Pulmonary artery endothelial cell (primary cell): ENCODE measurements around the gene SVBP. TPM values are rescaled to one million over a fixed set of nuclear protein-coding genes. Genes with fewer than 3 reads are reported as not detected.
A peak's percentile ranks its signal among the peaks of the same experiment; 100 is the strongest.

Source experiments
- DNase-seq: peaks from one replicate; pipeline ENCODE4 v3.0.0-alpha.2; 2011; ENCODE audit warnings: low read depth, low spot score
- total RNA-seq: library from RNA; depleted of rRNA; stranded (reverse); fragments of >200 nt; gene quantifications from 2 replicates; pipeline ENCODE4 v1.2.3, GENCODE V29; 2014

Gene SVBP
- total RNA-seq, 1 donor from 2014 or later: 14.0 TPM

- DNase-seq: no peak
These were observed 10.6 kb downstream of the SVBP start for GRCh38 chr1:42806593-42806992.

- no peak for DNase-seq
These were observed 11.0 kb downstream of the SVBP start for GRCh38 chr1:42806171-42806570.

GRCh38 chr1:42801832-42802473, 15.2 kb downstream of the SVBP start:
- no peak for DNase-seq

GRCh38 chr1:42797979-42798378, 19.2 kb downstream of the SVBP start:
- DNase-seq: no peak

- DNase-seq: no peak
These were observed 19.8 kb downstream of the SVBP start for GRCh38 chr1:42797414-42797813.

- no peak for DNase-seq
These were observed 23.4 kb downstream of the SVBP start for GRCh38 chr1:42793824-42794223.

GRCh38 chr1:42788021-42788420, 29.2 kb downstream of the SVBP start:
- DNase-seq: no peak

GRCh38 chr1:42786097-42786496, 31.1 kb downstream of the SVBP start:
- DNase-seq: no peak

GRCh38 chr1:42784946-42785693, 32.1 kb downstream of the SVBP start, which contains the start of gene TMEM269:
Gene TMEM269 (plus strand): TSS chr1:42784991. CDS start chr1:42789894, 4,903 bp downstream.
- DNase-seq: no peak

GRCh38 chr1:42784547-42784945, 32.7 kb downstream of the SVBP start:
- no peak for DNase-seq

- DNase-seq: no peak
These were observed 34.1 kb downstream of the SVBP start for GRCh38 chr1:42783092-42783491.

- DNase-seq: no peak
These were observed 37.0 kb downstream of the SVBP start for GRCh38 chr1:42780176-42780575.

- no peak for DNase-seq
These were observed 37.5 kb downstream of the SVBP start for GRCh38 chr1:42779725-42780124.

- no peak for DNase-seq
These were observed 39.3 kb downstream of the SVBP start for GRCh38 chr1:42777852-42778251.

- DNase-seq: no peak
These were observed 40.7 kb downstream of the SVBP start for GRCh38 chr1:42776502-42776901.

- DNase-seq: no peak
These were observed 42.2 kb downstream of the SVBP start for GRCh38 chr1:42774928-42775526.

- no peak for DNase-seq
These were observed 43.8 kb downstream of the SVBP start for GRCh38 chr1:42773420-42773819.

GRCh38 chr1:42769811-42770210, 47.4 kb downstream of the SVBP start:
- no peak for DNase-seq

- DNase-seq: no peak
These were observed 49.0 kb downstream of the SVBP start for GRCh38 chr1:42768172-42768571.

- no peak for DNase-seq
These were observed 49.6 kb downstream of the SVBP start for GRCh38 chr1:42767510-42768000.

- peak; percentile 96 for DNase-seq
These were observed 50.3 kb downstream of the SVBP start, which contains the start of the genes C1orf50 and P3H1 for GRCh38 chr1:42766741-42767509. Gene C1orf50 (plus strand): TSS chr1:42767249. CDS start chr1:42767312, 63 bp downstream. Gene P3H1 (minus strand): TSS chr1:42767028. CDS start chr1:42766971, 57 bp downstream.
